ENCODE data around the gene HDAC4.

- TF ChIP-seq CTCF (IDR thresholded peaks at IDR 0.05; ENCODE audit: poor library complexity), result no peak
- TF ChIP-seq EZH2 (IDR thresholded peaks at IDR 0.05; ENCODE audit: borderline replicate concordance), result no peak
Observed at GRCh38 chr2:239182981-239183791, 217.6 kb downstream of the HDAC4 start.
